Measurements from ENCODE around the gene SKAP1. TPM values are rescaled to one million over a fixed set of nuclear protein-coding genes. Genes with fewer than 3 reads are reported as not detected.

The SKAP1 gene
- polyA plus RNA-seq, 10 donors, result 0.34 to 5.4 (median 0.46) TPM; not detected in 2

DNA sequence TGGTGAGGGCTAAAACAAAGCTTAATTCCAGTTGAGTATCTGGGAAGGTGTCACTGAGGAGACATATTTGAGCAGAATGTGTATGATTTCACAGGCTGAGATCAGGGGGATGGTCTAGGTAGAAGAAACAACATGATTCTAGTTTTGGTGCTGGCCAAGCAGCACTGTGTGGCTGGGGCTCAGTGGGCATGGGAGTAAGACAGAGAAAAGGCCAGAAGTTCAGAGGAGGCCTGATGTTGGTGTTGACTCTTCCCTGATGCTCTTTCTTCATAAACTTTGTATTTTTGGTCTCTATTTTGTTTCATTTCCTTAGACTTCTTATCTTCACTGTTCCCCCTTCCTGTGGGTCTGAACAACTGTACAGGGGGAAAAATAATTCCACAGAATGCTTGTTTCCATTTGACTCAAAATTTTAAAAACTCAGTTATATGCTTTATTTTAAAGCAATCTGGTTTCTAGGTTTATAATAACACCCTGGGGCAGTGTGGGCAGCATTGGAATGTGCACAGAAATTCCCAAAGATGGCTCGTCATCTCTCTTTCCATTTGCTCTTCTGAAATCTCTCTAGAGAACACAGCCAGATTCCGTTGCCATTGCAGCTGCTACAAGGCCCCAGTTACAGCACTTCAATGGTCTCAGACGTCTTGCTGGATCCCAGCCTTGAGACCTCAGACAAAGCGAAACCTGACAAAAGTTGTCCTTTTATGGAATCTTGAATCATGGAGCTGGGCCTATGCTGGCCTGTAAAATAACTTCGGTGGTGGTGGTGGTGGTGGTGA, 254.1 kb downstream of the SKAP1 start:
- peak in 2 of 3 donors; percentile 7 to 39 for DNase-seq

DNA sequence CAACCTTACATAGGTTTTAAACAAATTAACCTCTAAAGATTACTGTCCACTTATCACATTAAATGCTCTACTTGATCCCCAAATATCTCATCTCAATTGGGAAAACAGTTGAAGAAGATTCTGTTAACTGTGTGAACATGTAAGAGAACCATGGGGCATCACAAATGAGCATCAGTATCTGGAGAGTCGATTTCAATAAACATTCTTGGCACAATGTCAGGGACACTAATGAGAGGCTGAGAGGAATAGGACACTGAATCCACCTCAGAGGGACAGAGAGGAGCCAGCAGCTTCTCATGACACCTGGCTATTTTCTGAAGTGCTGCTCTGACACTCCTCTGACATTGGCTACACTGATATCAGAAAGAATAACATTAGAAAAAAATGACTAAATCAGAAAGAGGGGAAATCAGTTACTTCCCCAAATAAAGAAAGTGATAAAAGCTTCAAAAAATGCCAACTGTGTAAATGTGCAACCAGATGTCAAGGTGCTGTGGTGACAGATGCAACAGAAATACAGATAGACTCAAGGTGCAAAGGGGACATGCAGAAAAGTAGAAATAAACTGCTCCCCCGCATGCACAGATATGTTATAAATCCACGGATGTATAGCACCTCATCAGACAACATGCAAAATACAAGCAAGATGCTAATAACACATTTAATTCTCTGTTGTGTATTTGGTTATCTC, 255.0 kb downstream of the SKAP1 start:
- no peak for DNase-seq

DNA sequence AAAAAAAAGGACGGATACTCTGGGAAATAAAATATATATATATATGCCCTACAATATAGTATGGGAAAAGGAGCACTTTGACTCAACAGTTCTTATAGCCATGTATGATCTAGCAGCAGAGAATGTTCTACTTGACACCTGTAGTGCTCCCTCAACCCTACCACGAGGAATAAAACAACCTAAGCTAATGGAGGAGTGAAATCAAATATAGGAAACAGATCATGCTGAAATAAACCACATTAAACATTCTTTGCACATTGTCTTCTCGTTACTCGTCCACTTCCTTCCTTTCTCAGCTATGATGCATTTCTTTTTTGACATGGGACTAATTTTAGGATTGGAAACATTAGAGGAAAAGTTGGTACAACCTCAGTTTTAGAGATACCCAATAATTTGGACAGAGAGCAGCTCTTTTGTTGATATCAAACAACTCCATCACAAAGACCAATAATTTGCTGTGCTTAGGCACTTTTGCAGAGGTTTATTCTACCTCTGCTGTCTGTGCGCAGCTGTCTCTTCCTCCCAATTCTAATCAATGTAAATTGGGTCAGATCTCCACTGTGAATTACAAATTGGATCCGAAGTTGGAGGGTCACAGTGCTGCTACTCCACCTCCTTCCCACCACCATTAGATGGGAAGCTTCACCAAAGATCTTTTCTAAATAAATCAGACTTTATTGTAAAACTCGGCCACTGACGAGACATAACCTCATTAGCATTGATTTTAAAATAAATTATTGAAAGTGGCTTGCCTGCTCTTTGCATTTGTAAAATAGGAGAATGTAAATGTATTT, 256.6 kb downstream of the SKAP1 start:
- no peak for DNase-seq

DNA sequence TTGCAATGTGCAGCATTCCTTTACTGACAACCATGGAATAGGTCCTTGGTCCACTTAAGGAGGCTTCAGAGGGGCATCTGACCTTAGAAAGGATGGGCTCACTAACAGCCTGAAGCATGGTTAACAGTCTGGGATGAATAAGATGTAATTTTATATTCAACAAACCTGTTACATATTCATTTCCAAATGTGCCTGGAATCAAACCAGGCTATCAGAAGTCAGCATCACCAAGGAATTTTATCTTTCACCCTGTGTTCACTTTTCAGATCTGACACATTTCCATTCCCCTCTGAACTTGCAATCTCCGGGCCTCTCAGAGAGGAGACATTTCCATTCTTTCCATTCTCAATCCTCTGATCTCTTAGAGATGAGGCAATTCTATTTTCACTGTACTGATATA, 260.1 kb downstream of the SKAP1 start:
- DNase-seq, result no peak

DNA sequence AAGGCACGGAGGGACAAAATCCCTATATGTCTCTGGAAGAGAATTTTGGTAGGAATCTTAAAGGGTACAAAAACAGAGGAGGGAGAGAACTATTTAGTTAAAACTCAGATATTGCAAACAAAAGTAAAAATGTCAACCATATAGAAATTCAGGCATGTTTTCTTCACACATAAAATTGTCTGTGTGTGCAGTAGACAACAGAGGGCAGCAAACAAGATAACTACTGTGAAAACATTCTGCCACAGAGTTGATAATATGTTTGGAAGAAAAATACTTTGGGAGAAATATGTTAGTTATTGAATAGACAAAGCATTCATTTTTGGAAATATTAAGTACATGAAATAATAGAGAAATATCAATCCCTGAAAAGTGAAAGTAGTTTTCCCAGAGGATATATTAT, 266.2 kb downstream of the SKAP1 start:
- no peak for DNase-seq

DNA sequence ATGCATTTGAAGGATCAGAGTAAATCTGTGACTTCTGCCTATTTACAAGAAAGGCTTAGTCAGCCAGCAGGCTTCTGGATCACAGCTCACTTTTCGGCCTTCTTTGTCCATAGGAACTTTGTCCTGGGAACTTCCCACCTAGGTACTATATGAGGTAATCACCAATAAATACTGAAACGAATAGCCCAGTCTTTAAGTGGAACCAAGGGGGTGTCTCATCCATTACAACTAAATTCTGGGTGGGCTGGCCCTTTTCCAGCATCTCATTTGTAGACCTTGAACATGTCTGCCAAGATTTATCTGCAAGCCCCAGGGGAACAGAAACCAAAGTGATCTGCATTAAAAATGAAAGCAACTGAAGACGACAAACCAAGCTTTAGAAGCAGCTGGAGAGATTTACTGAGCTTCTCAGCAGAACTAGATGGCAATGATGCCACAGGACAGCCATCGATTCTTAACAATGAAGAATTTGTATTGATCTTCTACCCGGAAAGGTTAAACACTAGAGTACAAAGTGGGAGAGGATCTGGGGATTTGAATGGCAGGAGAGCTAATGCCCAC, 267.0 kb downstream of the SKAP1 start:
- DNase-seq, result no peak

DNA sequence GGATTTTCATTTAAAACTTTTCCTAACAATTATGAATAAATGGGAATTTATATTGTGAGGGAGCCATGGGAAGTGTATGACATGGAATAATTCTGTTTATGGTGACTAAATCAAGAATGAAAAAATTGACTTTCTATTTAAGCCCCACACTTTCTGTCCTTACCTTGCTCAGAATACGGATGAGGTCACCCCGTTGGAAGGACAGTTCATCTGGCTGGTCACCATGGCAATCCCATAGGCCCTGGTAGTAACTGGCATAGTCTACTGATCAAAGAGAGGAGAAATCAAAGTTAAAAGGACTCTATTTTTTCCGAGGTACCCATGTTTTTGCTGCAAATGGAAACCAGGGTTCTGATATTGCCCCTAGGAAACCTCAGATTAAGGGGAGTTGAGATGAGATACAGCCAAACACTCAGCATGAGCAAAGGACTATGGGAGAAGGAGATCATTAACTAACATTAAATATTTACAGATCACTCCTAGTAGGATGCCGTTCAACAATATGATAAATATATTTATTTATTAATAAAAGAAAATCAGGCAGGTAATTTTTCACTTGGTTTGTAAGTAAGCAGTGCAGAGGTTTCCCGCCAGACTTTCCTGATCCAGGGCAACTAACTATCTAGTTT, 267.6 kb downstream of the SKAP1 start:
- DNase-seq, result no peak

DNA sequence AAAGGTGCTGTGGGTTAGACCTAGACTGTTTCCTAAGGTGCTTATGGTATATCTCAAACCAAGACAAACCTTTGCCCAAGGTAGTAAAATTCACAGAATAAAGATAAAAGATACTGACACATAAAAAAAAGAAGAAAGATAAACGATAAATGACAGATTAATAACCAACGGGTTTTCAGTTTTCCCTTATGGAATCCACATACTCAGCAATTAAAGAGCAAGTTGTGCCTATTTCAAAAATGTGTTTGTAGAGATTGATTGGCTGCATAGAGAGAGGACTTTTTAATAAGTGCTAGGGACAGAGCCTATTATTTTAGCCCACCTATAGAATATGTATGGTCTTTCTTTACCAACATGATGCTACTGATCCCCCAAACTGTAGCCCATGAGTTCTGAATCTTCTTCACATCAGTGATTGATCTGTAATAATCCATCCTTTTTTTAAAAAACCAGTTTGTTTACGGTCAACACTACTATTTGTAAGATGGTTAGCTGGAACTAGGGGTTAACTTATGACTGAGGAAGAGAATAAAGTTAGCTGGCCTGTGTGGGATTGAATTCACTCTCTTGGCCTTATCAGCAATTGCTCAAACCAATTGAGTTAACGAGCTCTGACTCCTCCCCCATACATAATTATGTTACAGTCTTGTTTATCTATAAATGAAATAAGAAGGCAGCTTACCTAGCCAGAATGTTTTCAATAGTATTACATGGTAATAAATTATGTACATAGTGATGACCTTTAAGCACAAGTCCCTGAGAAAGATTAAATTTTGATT, 268.7 kb downstream of the SKAP1 start:
- no peak for DNase-seq

DNA sequence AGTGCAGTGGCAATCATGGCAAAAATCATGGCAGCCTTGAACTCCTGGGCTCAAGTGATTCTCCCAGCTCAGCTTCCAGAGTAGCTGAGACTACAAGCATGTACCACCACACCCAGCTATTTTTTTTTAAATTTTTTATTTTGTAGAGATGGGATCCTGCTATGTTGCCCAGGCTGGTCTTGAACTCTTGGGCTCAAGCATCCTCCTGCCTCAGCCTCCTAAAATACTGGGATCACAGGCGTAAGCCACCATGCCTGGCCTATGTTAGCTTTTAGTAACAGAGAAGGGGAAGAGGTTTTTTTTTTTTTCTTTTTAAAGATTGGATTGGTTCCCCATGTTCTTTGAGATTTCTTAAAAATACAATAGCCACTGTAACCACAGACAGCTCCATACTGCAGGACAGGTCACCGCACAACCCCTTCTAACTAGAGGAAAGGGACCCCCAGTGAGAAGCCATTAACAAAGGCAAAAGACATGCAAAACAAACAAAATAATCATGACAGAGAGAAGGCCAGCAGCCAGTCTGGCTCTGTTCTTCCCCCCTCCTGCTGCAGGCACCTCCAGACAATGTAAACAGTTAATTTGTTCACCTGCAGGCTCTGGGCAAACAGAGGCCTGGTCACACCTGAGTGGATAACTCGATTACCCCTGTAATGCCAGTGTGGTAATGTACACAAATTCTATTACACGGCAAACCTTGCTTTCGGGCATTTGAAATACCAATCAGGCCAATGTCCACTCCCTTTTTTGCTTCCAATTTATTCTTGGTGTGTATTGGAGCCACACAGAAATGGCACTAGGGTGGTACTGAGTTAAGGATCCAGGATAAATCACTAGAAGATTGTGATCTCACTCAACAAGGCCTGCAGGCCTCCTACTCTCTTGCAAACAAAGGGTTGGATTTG, 269.6 kb downstream of the SKAP1 start:
- DNase-seq, result no peak

DNA sequence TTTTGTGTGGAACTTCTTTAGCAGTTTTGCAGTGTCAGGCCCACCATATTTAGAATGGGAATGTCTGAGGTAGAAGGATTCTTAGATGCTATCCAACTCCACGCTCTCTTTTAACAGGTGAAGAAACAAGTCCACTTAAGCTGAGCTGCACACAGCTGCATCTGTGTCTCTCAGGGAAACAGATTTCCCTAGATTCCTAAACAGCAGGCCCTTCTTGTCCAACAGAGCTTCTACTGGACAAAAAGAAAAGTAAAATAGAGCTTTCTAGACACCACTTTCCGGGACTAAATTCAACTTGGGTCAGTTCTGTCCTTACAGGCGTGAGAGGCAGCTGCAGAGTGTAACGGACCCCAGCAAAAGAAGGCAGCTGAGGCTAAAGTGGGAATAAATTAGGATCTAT, 270.8 kb downstream of the SKAP1 start:
- DNase-seq, result peak in 1 of 3 donors; percentile 49

DNA sequence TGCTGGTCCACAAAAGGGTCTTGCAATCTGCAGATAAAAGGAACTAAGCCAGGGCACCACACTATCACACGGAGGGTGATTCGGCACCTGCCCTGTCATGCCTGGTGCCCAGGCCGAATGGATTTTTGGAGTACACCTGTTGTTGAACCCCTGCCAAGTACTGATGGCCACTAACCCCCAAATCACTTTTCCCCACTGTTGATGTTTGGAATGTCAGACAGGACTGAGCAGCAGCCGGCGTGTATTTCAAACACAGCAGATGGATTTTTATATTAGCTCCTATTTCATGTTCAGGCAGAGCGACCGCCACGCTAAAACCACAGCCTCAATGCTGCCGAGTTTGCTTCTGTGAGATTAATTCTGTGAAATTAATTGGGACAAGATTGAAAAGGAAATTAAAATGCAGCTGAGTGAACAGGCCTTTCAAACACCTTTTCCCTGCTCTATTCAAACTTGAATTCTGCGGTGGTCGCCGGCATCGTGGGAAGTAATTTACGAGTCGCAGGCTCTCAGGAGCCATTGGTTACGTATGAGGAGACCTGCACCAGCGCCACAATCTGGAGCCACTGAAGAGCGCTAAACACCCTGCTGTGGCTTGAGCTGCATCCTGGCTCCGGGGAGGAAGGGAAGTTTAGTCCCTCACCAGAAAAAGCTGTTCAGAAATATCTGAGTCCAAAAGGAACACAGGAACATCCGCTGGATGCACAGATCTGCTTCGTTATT, 274.0 kb downstream of the SKAP1 start:
- no peak for DNase-seq

DNA sequence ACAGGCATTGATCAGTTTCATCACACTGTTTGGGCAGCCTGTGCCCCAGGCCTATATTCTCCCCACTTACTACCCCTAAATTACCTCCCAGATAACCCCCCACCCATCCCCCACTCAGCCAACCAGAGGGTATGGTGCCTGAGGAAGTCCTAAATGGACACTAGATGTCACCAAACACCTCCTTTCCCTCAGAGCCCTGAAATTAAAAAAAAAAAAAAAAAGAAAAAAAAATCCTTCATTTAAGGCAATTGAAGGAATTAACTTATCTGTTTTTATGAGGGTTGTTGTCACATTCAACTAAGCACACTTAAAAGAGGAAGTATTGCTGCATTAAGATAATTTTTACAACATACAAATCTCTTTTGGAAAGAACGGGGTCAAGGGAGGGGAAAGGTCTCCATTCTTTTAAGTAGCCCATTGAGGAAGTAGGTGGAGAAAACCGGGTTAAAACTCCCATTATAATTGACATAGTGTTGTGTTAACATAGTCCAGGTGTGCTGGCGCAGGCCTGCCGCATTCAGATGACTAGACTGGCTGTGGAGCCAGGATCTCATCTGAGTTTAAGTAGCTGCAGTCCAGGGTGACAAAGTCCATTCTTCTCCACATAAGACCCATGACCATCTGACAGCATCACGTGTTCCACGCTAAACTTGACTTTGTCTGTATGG, 276.2 kb downstream of the SKAP1 start:
- no peak for DNase-seq

DNA sequence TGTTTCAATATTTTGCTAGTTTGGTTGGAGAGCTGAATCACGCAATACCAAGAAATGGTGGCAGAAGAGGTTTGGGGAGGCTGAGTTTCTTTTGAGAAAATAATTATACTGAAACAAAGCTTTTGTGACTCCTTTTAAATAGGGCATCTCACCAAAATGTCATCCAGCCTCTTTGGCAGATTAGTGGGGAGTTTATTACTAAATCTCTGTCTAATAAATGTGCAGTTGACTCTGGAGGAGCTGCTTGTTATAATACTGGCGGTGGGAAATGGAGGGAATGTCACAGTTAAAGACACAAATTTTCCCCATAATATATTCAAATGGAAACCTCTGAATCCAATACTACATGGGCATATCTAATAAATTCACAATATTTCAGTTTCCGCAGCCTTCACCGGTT, 277.7 kb downstream of the SKAP1 start:
- DNase-seq, result no peak

DNA sequence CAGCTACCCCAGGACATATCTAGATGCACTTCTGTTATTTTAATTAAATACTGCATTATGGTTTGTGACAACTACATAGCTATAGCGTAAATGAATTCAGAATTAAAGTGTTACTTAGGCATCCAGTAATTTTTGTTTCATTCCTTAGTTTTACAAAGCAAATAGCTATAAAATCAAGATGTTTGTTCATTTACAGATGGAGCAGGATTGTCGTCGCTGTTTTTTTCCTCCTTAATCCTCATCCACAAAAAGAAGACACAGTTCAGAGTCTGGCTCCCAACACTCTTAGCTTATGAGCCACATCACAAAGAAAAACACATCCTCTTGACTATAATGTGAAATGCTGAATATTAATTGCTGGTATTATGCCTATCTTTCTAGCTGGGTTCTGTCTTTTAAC, 278.8 kb downstream of the SKAP1 start:
- no peak for DNase-seq

DNA sequence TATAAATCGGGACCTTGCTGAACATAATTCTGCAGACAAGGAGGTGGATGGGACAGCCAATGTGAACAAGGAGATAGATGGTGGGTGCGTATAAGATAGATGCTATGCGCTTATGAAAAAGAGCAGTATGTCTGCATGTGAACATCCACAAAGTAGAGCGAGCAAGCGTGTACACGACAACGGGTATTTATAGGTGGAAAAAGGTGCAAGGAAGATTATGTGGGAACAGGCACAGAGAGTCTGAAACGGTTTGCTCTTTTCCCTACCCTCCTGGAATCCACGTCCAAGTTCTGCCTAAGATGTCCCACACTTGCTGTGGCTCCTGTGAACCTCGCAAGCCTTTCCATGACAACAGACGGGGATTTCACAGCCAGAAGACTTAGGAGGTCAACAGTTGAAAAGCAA, 279.4 kb downstream of the SKAP1 start:
- DNase-seq, result no peak

DNA sequence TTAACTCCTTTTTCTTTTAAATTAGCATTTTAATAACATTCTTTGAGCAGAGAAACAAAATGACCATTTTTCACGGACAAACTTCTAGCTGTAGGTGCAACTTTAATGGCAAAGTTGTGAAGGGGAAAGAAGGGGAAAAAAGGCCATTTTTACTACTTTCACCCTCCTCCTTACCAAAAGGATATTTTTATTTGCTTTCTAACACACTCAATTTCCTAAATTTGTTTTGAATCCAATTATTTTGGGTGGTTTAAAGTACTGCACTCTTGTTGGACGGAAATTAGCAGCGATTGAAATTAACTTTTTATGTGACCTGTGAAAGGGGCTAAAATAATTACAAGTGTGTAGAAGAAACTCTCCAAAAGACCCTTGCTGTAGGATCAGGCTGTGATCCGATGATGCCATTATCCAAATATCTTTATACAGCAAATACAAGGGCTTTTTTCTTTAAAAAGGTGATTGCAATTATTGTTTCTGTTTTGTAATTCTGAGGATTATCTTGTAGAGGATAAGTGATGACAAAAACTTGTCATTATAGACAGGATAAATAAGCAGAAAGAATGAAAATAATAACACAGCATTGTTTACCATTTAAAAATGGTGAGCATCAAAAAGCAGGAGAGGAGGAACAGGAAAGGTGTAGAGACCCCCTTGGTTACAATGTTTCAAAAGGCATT, 280.1 kb downstream of the SKAP1 start:
- no peak for DNase-seq

DNA sequence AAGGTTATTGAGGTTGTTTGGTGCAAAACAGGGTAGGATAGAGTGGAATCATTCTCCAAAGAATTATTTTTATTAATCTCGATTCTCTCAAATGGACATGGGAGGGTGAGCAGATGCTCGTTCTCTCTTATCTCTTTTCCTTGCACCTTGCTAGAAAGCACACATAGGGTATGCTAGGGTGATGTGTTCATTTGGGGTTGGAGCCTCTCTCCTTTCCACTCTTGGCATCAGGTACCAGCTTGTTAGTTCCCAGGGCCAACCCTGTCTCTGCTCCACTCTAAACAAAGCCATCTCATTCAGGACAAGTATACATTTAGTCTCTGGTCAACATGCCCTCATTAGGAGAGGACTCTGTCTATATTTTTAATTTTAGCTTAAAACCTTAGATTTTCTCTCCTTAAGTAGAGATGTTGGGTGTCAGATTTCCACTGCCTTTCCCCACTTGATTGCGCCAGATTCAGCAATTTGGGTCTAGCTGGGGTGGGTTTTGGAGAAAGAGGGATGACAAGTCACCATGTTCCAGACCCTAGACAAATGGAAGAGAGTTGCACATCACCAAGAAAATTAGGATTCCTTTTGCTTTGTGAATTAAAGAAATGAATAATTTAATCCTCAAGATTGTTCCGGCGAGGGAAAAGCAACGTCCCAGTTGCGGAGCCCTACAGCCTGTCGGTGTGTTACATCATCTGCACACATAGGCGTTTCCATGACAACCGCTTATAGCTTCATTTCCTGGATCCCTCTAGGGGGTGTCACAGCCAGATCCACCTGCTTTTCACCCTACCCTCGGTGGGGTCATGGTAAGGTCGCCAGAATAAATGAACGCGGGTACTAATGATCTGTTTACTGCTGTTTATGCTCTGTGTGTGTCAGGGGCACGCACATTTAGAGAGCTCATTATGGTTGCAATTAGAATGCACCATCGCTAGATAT, 280.9 kb downstream of the SKAP1 start:
- DNase-seq, result peak in 2 of 3 donors; percentile 16 to 47

Data from muscle of back (tissue), 11 donors.